Kidney (tissue), 14 donors: ENCODE results near the gene C19orf47. TPM values are rescaled to one million over a fixed set of nuclear protein-coding genes. Genes with fewer than 3 reads are reported as not detected.
"Not testable (repeated sequence)": the region's sequence is repeated elsewhere in the genome, so short reads cannot be mapped to it uniquely, and the experiment has no call there.

Source experiments
- DNase-seq, 5 donors: peaks; one replicate each; pipeline ENCODE4 v3.0.0-alpha.2; 2013 to 2020
- FAIRE-seq: peaks from 2 replicates; lab custom pipeline; 2012; peaks lifted over from hg19 to GRCh38; lab: Jason Lieb, UNC
- H3K27ac ChIP-seq, 2 donors: one replicate each; pipeline ENCODE4 v1.7.0; 2013; ENCODE audit warnings: low read depth in 2 of 2, low read length in 2 of 2, inconsistent platforms in 1 of 2
- H3K27me3 ChIP-seq: one replicate; pipeline ENCODE4 v1.7.1; 2013; ENCODE audit warnings: low read length, inconsistent platforms; ENCODE audit not compliant: control insufficient read depth, insufficient read depth
- H3K36me3 ChIP-seq, 3 donors: one replicate each; pipeline versions ENCODE4 v1.7.0 to v1.7.1; 2013; ENCODE audit warnings: low read length in 3 of 3, control low read depth in 1 of 3, inconsistent platforms in 1 of 3; ENCODE audit not compliant: insufficient read depth in 3 of 3, control insufficient read depth in 2 of 3
- H3K4me1 ChIP-seq, 3 donors: one replicate each; pipeline versions ENCODE4 v1.7.0 to v1.7.1; 2013; ENCODE audit warnings: low read length in 3 of 3, inconsistent platforms in 1 of 3, low read depth in 1 of 3; ENCODE audit not compliant: control insufficient read depth in 2 of 3, insufficient read depth in 2 of 3
- H3K4me3 ChIP-seq, 3 donors: one replicate each; pipeline versions ENCODE4 v1.7.0 to v1.8.1; 2013; ENCODE audit warnings: low read length in 3 of 3, control low read depth in 1 of 3, inconsistent platforms in 1 of 3
- H3K9ac ChIP-seq, 3 donors: one replicate each; pipeline versions ENCODE4 v1.7.0 to v1.7.1; 2013; ENCODE audit warnings: low read length in 3 of 3, control low read depth in 1 of 3, inconsistent platforms in 1 of 3
- H3K9me3 ChIP-seq, 3 donors: one replicate each; pipeline versions ENCODE4 v1.7.0 to v1.7.1; 2013; ENCODE audit warnings: low read length in 3 of 3, control low read depth in 1 of 3, inconsistent platforms in 1 of 3; ENCODE audit not compliant: control insufficient read depth in 2 of 3, insufficient read depth in 1 of 3
- intact Hi-C: fragments of 100-400 bp; cut with DNase I; formaldehyde crosslinking; loops from one replicate; pipeline ENCODE4 v1.11.1; 2022
- polyA plus RNA-seq: library from polyadenylated mRNA; stranded (reverse); fragments of 350-450 nt; fragmentation: Illumina TruSeq; extraction: RNeasy Lipid Tissue Mini Kit (QIAGEN cat#74804); gene quantifications from one replicate; pipeline ENCODE4 v1.2.3, GENCODE V29; 2014; ENCODE audit warnings: low read depth, low replicate concordance; ENCODE audit not compliant: insufficient read depth
- total RNA-seq: library from RNA; stranded (reverse); fragmentation: NEBNext Ultra II Directional; extraction: Animal tissue kit (Norgen Biotek cat#: 25700); gene quantifications from one replicate; pipeline ENCODE4 v1.2.1, GENCODE V29; 2021
- TF ChIP-seq, protein P1 (sequence below): IDR thresholded peaks from 3 replicates; pipeline ENCODE4 v1.5.1; 2012; ENCODE audit warnings: mild to moderate bottlenecking, moderate library complexity, borderline replicate concordance; ENCODE audit not compliant: insufficient read depth; ENCODE audit errors: extremely low read depth
- donor health status: control.
- donor health status: control.
- donor health status: control.
- donor health status: control.
- donor health status: control.
- donor health status: DM: yes; HTN: yes; CAD: no.
- donor health status: Normal renal cell carcinoma (clear cell type).

The C19orf47 gene
- total and polyA plus RNA-seq, 2 donors from 2014 or later = 12.9 to 13.0 TPM

DNA sequence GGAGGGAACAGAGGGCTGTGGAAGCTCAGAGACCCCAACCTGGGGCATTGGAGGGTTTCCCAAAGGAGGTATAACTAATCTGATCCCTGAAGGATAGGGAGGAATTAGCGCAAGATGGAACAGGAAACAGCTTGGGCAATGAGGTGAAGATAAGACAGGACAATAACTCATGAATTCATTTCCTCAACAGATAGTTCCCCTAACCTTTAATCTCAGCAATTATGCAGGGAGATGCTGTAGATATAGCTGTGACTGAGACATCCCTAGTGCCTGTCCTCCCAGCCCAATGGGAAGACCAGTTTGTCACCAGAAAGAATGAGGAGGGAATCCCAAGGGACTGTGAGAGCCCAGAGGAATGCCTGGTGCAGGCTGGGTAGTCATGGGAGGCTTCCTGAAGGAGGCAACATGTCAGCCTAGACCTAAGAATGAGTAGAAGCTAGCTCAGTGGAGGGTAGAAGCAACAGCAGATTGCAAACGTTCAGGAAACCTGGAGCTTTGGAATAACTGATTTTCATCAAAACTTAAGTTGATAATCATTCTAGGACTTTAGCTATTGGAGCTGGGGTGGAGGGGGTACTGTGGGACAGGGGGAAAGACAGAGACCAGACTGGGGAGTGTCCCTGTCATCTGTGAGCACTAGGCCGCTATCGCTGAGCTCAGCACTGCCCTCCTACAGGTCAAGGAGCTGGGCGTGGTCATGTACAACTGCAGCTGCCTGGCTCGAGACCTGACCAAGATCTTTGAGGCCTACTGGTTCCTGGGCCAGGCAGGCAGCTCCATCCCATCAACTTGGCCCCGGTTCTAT is 23.0 kb upstream of the C19orf47 start:
- FAIRE-seq = no peak
- Histone ChIP-seq H3K27ac (no peak overlapping the region), H3K27me3 (no peaks in the 10 kb centered on the region), H3K9ac (no peak overlapping the region), H3K4me1 (no peaks in the 10 kb centered on the region), H3K9me3 (no peaks in the 10 kb centered on the region), H3K36me3 (peaks cover 7 to 19% (median 8%) of the 10 kb centered on the region in 3 donors), H3K4me3 (no peak overlapping the region)
- no peak for DNase-seq
- TF ChIP-seq, protein P1, sequence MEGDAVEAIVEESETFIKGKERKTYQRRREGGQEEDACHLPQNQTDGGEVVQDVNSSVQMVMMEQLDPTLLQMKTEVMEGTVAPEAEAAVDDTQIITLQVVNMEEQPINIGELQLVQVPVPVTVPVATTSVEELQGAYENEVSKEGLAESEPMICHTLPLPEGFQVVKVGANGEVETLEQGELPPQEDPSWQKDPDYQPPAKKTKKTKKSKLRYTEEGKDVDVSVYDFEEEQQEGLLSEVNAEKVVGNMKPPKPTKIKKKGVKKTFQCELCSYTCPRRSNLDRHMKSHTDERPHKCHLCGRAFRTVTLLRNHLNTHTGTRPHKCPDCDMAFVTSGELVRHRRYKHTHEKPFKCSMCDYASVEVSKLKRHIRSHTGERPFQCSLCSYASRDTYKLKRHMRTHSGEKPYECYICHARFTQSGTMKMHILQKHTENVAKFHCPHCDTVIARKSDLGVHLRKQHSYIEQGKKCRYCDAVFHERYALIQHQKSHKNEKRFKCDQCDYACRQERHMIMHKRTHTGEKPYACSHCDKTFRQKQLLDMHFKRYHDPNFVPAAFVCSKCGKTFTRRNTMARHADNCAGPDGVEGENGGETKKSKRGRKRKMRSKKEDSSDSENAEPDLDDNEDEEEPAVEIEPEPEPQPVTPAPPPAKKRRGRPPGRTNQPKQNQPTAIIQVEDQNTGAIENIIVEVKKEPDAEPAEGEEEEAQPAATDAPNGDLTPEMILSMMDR = no peak
- intact Hi-C loops = no loop called here

DNA sequence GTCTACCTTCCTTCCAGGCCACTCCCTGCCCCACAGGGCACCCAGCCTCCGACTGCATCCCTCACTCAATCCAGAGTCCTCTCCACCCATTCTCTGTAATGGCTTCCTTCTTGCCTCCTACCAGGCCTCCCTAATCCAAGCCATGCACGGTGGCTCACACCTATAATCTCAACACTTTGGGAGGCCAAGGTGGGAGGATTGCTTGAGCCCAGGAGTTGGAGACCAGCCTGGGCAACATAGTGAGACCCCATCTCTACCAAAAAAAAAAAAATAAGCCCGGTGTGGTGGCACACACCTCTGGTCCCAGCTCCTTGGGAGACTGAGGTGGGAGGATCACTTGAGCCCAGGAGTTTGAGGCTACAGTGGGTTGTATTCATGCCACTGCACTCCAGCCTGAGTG is 22.1 kb upstream of the C19orf47 start:
- H3K27ac ChIP-seq, H3K9ac ChIP-seq, H3K4me3 ChIP-seq, H3K27me3 ChIP-seq, H3K4me1 ChIP-seq, FAIRE-seq, H3K9me3 ChIP-seq, DNase-seq, intact Hi-C loops: not testable (repeated sequence)
- H3K36me3 ChIP-seq = peaks cover 7 to 19% (median 8%) of the 10 kb centered on the region in 3 donors

DNA sequence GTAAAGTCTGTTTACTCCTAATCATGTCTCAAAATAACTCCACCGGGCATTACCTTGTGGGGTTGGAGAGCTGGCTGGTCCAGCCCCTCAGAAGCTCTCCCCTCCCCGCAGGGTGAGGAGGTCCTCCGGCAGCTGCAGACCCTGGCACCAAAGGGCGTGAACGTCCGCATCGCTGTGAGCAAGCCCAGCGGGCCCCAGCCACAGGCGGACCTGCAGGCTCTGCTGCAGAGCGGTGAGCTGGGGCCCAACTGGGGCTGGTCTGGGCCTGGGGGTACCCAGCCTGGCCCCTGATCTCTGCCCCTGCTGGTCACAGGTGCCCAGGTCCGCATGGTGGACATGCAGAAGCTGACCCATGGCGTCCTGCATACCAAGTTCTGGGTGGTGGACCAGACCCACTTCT is 21.6 kb upstream of the C19orf47 start:
- H3K36me3 ChIP-seq = peaks cover 7 to 19% (median 8%) of the 10 kb centered on the region in 3 donors
- H3K27me3 ChIP-seq = no peaks in the 10 kb centered on the region

More for the DNA sequence above, 21.6 kb upstream of the C19orf47 start:
- intact Hi-C loops = no loop called here
- H3K4me1 ChIP-seq = no peaks in the 10 kb centered on the region
- TF ChIP-seq, protein P1 = no peak
- H3K27ac ChIP-seq = no peak overlapping the region
- no peaks in the 10 kb centered on the region for H3K9me3 ChIP-seq
- no peak overlapping the region for H3K9ac ChIP-seq
- no peak for DNase-seq
- FAIRE-seq = no peak
- H3K4me3 ChIP-seq = no peak overlapping the region
